Spleen (tissue), 11 donors: ENCODE results near the gene GNGT2. TPM values are rescaled to one million over a fixed set of nuclear protein-coding genes. Genes with fewer than 3 reads are reported as not detected.

Experiments used
- DNase-seq: peaks from one replicate; pipeline ENCODE4 v3.0.0-alpha.2; 2020
- H3K27ac ChIP-seq, 8 donors: fragments of 200-600 bp; sonication (generic) in 7 of 8; 1 replicate in 4 of 8; 2 replicates in 4 of 8; pipeline versions ENCODE4 v1.5.0 to v1.8.0; 2016 to 2021; ENCODE audit warnings: inconsistent platforms in 4 of 8, mild to moderate bottlenecking in 4 of 8, moderate library complexity in 1 of 8
- H3K27me3 ChIP-seq, 7 donors: fragments of 200-600 bp; sonication (generic) in 6 of 7; replicated peaks in 1 of 7; 1 replicate in 4 of 7; 2 replicates in 3 of 7; pipeline versions ENCODE4 v1.5.0 to v1.8.0; 2016 to 2021; ENCODE audit warnings: inconsistent platforms in 3 of 7, mild to moderate bottlenecking in 1 of 7
- H3K36me3 ChIP-seq, 6 donors: fragments of 200-600 bp; sonication (generic) in 5 of 6; 1 replicate in 4 of 6; 2 replicates in 2 of 6; pipeline versions ENCODE4 v1.5.0 to v1.8.0; 2016 to 2021; ENCODE audit warnings: inconsistent platforms in 2 of 6
- H3K4me1 ChIP-seq, 6 donors: fragments of 200-600 bp; sonication (generic) in 5 of 6; 1 replicate in 3 of 6; 2 replicates in 3 of 6; pipeline versions ENCODE4 v1.5.0 to v1.8.0; 2016 to 2021; ENCODE audit warnings: inconsistent platforms in 3 of 6
- H3K4me3 ChIP-seq, 8 donors: fragments of 200-600 bp; sonication (generic) in 7 of 8; 1 replicate in 4 of 8; 2 replicates in 4 of 8; pipeline versions ENCODE4 v1.5.0 to v1.8.0; 2016 to 2021; ENCODE audit warnings: inconsistent platforms in 4 of 8, mild to moderate bottlenecking in 4 of 8, moderate library complexity in 2 of 8
- H3K9me3 ChIP-seq, 8 donors: fragments of 200-600 bp; sonication (generic) in 7 of 8; 1 replicate in 4 of 8; 2 replicates in 4 of 8; pipeline versions ENCODE4 v1.5.0 to v1.8.0; 2016 to 2021; ENCODE audit warnings: inconsistent platforms in 4 of 8
- CTCF ChIP-seq, 11 experiments: fragments of 200-600 bp in 7 of 11; fragments of 450-650 bp in 4 of 11; sonication (generic) in 4 of 11; IDR thresholded peaks in 8 of 11; conservative IDR thresholded peaks in 3 of 11; 1 replicate in 7 of 11; 2 replicates in 4 of 11; pipeline versions ENCODE4 v1.4.0 to v1.8.0; 2016 to 2021; ENCODE audit warnings: antibody characterized with exemption in 11 of 11, inconsistent platforms in 4 of 11, mild to moderate bottlenecking in 1 of 11
- POLR2A ChIP-seq, 3 donors: fragments of 450-650 bp; IDR thresholded peaks; one replicate each; pipeline ENCODE4 v1.5.1; 2017; ENCODE audit warnings: antibody characterized with exemption in 3 of 3, mild to moderate bottlenecking in 1 of 3
- POLR2AphosphoS5 ChIP-seq, 3 donors: sonication (generic); formaldehyde crosslinking; IDR thresholded peaks; one replicate each; pipeline ENCODE4 v1.5.1; 2017; ENCODE audit warnings: antibody characterized with exemption in 3 of 3
- WGBS, 5 donors: extraction: QIAGEN DNeasy Blood & Tissue Kit in 3 of 5; methylation state at CpG; one replicate each; pipeline versions ENCODE4 v1.1.5 to v1.1.7; 2013 to 2018; 5-methylcytosine and 5-hydroxymethylcytosine counted together
- intact Hi-C: fragments of 100-400 bp; cut with DNase I; formaldehyde crosslinking; loops from one replicate; pipeline ENCODE4 v1.15.0; 2023; ENCODE audit warnings: low total_unique reads
- polyA plus RNA-seq, 3 donors: library from polyadenylated mRNA; stranded (reverse); fragments of 200-250 nt; gene quantifications; one replicate each; pipeline ENCODE4 v1.2.1, GENCODE V29; 2013
- total RNA-seq, 7 donors: library from RNA; depleted of rRNA in 3 of 7; stranded (reverse); fragments of >200 nt in 3 of 7; fragmentation: NEBNext Ultra II Directional in 4 of 7; extraction: Animal tissue kit (Norgen Biotek cat#: 25700) in 4 of 7; gene quantifications; one replicate each; pipeline versions ENCODE4 v1.1.0 to v1.2.1, GENCODE V29; 2016 to 2021
- donor health status: healthy with polysubstance abuse.
- donor health status: DM: no; HTN: no; CAD: no; lungs with moderate emphysema.
- donor health status: DM: no; HTN: no; CAD: no.
- donor health status: Bipolar disorder and iron deficiency.
- donor health status: healthy.
- donor health status: DM: no; HTN: no; CAD: no.
- donor health status: DM: yes; HTN: yes; CAD: no.

Gene GNGT2
- total and polyA plus RNA-seq, 10 donors, result 17.2 to 42.9 (median 22.6) TPM

- Histone ChIP-seq H3K9me3 (no peaks in the 10 kb centered on the region), H3K36me3 (peaks cover 0 to 5% (median 0%) of the 10 kb centered on the region in 6 donors), H3K4me1 (peaks cover 0 to 10% (median 0%) of the 10 kb centered on the region in 6 donors), H3K27me3 (no peaks in the 10 kb centered on the region), H3K4me3 (no peak overlapping the region), H3K27ac (no peak overlapping the region)
- DNase-seq, result peak; percentile 51
- intact Hi-C loops, result no loop called here
- 82 to 86% (median 85%) methylated on average over 8 of the region's 8 CpGs for WGBS, 5 donors
- TF ChIP-seq POLR2AphosphoS5 (IDR thresholded peaks at IDR 0.05) (no peak), POLR2A (IDR thresholded peaks at IDR 0.05) (no peak), CTCF (IDR thresholded peaks at IDR 0.05 in 8 of 11, conservative IDR thresholded peaks at IDR 0.05 in 3 of 11) (no peak)
Measured at GRCh38 chr17:49201481-49201927, 8.9 kb downstream of the GNGT2 start.

GRCh38 chr17:49200423-49201083, 9.8 kb downstream of the GNGT2 start:
- WGBS, 5 donors, result 82 to 88% (median 86%) methylated on average over 13 of the region's 13 CpGs
- no peaks in the 10 kb centered on the region for H3K27me3 ChIP-seq
- TF ChIP-seq POLR2A (IDR thresholded peaks at IDR 0.05) (no peak), CTCF (IDR thresholded peaks at IDR 0.05 in 8 of 11, conservative IDR thresholded peaks at IDR 0.05 in 3 of 11) (no peak), POLR2AphosphoS5 (IDR thresholded peaks at IDR 0.05) (no peak)
- DNase-seq, result peak; percentile 52
- H3K36me3 ChIP-seq, result no peaks in the 10 kb centered on the region
- no peaks in the 10 kb centered on the region for H3K9me3 ChIP-seq
- H3K27ac ChIP-seq, result no peak overlapping the region
- intact Hi-C loops, result no loop called here
- peaks cover 0 to 16% (median 0%) of the 10 kb centered on the region in 6 donors for H3K4me1 ChIP-seq
- no peak overlapping the region for H3K4me3 ChIP-seq

GRCh38 chr17:49198211-49198610, 12.2 kb downstream of the GNGT2 start:
- WGBS, 5 donors, result 88 to 91% (median 91%) methylated on average over 2 of the region's 2 CpGs
- H3K27ac ChIP-seq, result no peak overlapping the region
- peaks cover 0 to 37% (median 10%) of the 10 kb centered on the region in 6 donors for H3K4me1 ChIP-seq
- H3K36me3 ChIP-seq, result no peaks in the 10 kb centered on the region
- DNase-seq, result peak; percentile 4
- no peak overlapping the region for H3K4me3 ChIP-seq
- H3K9me3 ChIP-seq, result no peaks in the 10 kb centered on the region
- intact Hi-C loops, result no loop called here
- H3K27me3 ChIP-seq, result no peaks in the 10 kb centered on the region
- TF ChIP-seq POLR2A (IDR thresholded peaks at IDR 0.05) (no peak), POLR2AphosphoS5 (IDR thresholded peaks at IDR 0.05) (no peak), CTCF (IDR thresholded peaks at IDR 0.05 in 8 of 11, conservative IDR thresholded peaks at IDR 0.05 in 3 of 11) (no peak)

- intact Hi-C loops, result no loop called here
Measured at GRCh38 chr17:49197346-49197998, 12.9 kb downstream of the GNGT2 start.

More at GRCh38 chr17:49197346-49197998, 12.9 kb downstream of the GNGT2 start:
- WGBS, 5 donors, result 65 to 78% (median 72%) methylated on average over 5 of the region's 5 CpGs
- Histone ChIP-seq H3K27me3 (no peaks in the 10 kb centered on the region), H3K4me1 (peaks cover 0 to 40% (median 11%) of the 10 kb centered on the region in 6 donors), H3K4me3 (no peak overlapping the region), H3K27ac (no peak overlapping the region), H3K36me3 (no peaks in the 10 kb centered on the region), H3K9me3 (no peaks in the 10 kb centered on the region)
- peak; percentile 28 for DNase-seq
- TF ChIP-seq CTCF (IDR thresholded peaks at IDR 0.05 in 8 of 11, conservative IDR thresholded peaks at IDR 0.05 in 3 of 11) (no peak), POLR2AphosphoS5 (IDR thresholded peaks at IDR 0.05) (no peak), POLR2A (IDR thresholded peaks at IDR 0.05) (no peak)
